ENCODE measurements around the gene PTPN14.

Gene PTPN14

GRCh38 chr1:214476229-214476985 lies 75.0 kb downstream of the PTPN14 start:
- peak; percentile 22 for DNase-seq (ENCODE audit: low read depth)

DNA sequence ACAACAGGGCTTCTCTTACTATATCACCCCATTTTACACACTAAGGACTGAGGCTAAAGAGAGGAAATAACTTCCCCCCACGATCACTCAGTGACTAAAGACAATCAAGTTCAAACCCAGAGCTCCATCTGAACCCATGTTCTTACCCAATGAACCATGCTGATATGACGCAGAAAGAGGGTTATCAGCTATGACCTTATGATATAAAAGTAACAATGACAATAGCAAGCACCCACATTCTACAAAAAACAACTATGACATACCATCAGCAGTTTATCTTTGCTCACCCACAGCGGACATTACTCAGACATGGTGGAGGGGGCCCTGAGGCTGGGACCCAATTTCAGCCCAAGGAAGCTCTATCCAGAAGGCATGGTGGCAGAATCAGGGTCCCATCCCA lies 75.7 kb downstream of the PTPN14 start:
- no peak for DNase-seq (ENCODE audit: low read depth)

DNA sequence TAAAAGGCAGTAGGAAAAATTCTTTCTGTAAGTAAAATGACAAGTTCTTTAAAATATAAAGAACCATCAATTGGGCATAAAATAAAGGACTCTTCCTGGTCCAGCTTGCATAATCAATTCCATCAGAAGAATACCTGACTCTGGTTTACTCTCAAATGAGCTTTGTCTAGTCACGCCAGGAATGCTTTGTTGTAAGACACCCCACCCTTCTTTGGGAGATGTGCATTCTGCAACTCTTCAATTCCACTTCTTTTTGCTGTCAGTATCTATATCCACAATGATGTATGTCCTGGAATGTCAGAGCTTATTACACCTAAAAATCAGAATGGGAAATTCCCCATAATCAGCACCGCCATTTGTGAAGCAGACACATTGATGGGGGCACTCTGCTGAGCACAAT lies 76.1 kb downstream of the PTPN14 start:
- DNase-seq (ENCODE audit: low read depth), result no peak

DNA sequence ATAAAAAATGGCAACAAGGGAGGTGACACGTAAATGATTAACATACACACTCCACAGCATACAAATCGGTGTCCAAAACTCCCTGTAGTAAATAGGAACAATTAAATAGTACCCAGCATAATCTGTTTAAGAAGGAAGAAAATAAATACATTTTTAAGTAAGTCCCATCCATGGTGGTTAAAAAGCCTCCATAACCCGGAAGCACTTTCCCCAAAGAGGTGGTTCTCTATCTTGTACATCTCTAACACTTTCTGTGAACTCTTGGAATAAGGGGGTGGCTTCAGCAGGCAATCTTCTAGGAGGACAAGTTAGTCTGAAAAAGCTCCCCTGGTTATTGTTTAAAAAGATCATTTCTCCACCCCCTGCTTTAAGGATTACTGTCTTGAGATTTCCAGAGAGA lies 76.9 kb downstream of the PTPN14 start:
- DNase-seq (ENCODE audit: low read depth), result no peak

- no peak for DNase-seq (ENCODE audit: low read depth)
These were observed 77.5 kb downstream of the PTPN14 start for GRCh38 chr1:214473862-214474261.

DNA sequence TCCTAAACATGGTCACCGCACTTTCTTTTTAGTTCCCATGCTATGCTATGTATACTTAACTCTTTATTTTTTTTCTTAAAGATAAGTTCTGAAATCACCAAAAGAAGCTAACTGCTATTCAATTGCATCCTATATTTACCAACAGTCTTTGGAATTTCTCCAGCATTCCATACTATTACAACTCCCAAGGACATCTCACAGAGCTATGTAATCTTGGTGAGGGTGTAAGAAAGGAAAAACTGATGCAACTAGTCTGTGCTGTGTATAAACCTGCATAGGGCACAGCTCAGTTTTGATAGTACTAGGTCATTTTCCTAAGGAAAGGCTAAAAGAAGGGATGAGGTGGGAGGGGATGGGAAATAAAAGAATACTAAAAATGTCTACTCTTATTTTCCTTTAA lies 78.0 kb downstream of the PTPN14 start:
- DNase-seq (ENCODE audit: low read depth), result peak; percentile 57

DNA sequence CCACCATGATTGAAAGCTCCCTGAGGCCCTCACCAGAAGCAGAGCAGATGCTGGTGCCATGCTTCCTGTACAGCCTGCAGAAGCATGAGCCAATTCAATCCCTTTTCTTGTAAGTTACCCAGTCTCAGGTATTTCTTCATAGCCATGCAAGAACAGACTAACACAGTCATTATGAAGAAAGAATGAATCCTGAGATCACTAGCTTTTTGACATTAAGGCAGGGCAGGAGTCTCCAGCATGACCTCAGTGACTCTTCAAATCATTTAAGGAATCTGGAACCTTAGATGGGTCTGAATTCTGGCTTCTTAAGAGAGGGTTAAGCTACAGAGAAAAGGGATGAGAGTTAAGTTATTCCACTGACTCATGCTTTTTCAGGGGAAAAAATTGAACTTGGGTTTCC lies 79.0 kb downstream of the PTPN14 start:
- peak; percentile 20 for DNase-seq (ENCODE audit: low read depth)

GRCh38 chr1:214471458-214471857 lies 79.9 kb downstream of the PTPN14 start:
- DNase-seq (ENCODE audit: low read depth), result no peak

- no peak for DNase-seq (ENCODE audit: low read depth)
These were observed 81.3 kb downstream of the PTPN14 start for GRCh38 chr1:214470132-214470531.

DNA sequence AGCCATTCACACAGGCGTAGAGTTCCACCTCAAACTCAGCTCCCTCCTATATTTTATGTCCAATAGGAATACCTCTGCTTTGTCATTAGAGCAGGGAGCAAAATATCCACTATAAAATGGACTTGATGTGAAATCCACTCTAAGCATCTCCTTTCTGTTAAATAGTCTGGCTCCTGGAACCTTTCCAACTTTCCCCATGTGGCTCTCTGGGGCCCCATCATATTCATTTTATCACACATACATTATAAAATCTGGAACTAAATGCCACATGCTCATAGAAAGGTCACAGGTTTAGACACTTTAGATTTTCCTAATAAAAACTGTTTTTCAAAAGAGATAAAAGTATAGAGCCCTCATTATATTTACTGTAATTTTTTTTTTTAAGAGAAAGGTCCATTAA lies 82.1 kb downstream of the PTPN14 start:
- DNase-seq (ENCODE audit: low read depth), result no peak

DNA sequence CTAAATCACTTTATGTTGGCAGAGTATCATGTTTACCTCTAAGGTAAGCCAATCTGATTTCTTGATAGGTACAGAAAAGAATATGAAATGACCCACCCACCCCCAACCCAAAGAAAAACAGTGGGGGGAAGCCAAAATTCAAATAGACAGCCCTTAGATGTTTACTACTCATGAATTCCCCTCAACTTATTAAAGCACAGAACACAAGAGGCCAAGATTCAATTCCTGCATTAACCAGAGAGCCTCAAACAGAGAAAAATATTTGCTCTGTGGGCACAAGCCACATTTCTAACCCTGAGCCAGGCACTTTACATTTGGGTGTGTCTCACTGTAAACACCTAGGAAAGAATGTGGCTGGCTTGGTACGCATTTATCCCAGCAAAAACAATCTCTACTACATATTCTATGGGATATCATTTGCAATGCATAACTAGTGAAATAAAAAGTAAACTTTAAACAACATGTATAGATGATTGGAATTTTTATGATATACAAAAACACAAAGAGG lies 84.3 kb downstream of the PTPN14 start:
- no peak for DNase-seq (ENCODE audit: low read depth)

- no peak for DNase-seq (ENCODE audit: low read depth)
These were observed 84.9 kb downstream of the PTPN14 start for GRCh38 chr1:214466403-214467077.

DNA sequence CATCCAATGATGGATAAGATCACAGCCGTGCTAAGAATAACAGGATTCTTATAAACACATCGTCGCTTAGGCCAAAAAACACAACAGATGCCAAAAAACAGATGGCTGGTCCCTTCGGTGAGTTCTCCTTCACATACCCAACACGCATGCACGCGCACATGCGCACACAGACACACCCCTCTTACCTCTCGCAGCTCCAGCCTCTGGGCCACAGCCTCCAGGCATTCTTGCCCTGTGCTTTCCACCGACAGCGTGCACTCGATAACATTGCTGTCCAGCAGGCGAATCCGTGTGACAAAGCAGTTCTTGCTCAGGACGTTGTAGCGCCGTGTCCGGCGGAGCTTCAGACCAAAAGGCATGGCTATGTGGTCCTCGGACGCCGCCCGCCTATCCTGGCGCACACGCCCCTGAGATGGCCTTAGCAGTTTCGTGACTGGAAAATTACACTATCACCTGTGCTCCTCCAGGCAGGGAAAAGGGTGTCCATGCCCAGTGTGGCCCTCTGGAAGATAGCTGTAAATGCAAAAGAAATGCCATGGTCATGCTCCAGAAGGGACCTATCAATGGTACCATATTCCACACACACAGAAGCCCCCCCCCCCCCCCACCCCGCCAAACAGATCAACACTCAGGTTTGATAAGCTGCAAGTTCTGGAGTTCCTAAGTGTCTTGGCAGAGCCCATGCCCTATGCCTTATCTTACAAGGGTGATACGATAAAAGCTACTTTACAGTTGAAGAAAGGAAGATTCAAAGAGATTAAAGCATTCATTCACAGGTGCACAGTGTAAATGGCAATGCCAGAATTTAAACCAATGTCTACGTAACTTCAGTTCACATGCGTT lies 86.7 kb downstream of the PTPN14 start:
- no peak for DNase-seq (ENCODE audit: low read depth)

- no peak for DNase-seq (ENCODE audit: low read depth)
These were observed 87.8 kb downstream of the PTPN14 start for GRCh38 chr1:214463596-214463995.

- no peak for DNase-seq (ENCODE audit: low read depth)
These were observed 88.5 kb downstream of the PTPN14 start for GRCh38 chr1:214462882-214463281.

DNA sequence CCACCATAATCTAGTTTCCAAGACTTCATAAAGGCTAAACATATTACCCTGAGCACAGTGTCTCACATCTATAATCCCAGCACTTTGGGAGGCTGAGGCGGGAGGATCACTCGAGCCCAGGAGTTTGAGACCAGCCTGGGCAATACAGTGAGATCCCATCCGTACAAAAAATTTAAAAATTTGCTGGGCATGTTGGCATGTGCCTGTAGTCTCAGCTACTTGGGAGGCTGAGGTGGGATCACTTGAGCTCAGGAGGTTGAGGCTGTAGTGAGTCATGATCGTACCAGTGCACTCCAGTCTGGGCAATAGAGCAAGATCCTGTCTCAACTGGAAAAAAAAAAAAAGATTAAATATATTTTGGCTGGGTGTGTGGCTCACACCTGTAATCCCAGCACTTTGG lies 90.1 kb downstream of the PTPN14 start:
- DNase-seq (ENCODE audit: low read depth), result no peak

DNA sequence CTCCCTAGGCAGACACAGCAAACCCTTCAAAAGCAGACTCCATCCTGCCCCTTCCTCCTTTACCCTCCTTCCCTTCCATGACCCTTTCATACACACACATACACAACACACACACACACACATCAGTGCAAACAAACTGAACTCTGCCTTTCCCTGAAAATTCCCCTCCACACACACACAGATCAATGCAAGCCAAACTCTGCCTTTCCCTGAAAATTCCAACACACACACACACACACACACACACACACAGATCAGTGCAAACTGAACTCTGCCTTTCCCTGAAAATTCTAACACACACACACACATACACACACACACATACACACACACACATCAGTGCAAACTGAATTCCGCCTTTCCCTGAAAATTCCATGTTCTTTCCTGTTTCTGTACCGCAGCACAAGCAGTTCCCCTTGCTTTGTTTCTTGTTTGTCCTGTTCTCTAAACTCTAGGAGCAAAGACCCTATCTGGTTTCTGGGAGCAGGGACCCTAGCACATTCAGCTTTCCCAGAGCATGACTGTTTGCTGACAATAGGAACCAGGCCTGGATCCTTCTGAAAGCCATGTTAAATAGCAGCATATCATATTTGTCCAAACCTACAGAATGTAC lies 91.0 kb downstream of the PTPN14 start:
- DNase-seq (ENCODE audit: low read depth), result no peak

GRCh38 chr1:214459895-214460294 lies 91.5 kb downstream of the PTPN14 start:
- DNase-seq (ENCODE audit: low read depth), result no peak

DNA sequence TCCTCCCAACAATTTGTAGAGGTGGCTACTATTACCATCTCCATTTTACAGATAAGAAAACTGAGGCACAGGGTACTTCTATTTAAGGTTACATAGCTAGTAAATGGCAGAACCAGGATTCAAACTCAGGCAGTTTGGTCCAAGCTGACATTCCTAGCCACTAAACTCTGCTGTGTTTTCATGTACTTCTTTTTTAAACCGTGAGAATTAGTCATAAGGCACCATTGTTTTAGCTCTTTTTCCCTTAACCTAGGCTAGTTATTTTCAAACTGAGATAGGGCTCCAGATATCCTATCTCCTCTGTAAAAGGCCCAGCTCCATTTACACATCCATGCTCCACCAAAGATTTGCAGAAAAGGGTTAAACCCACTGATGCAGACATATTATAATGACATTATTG lies 92.9 kb downstream of the PTPN14 start:
- DNase-seq (ENCODE audit: low read depth), result peak; percentile 27

- DNase-seq (ENCODE audit: low read depth), result peak; percentile 39
These were observed 95.2 kb downstream of the PTPN14 start for GRCh38 chr1:214455971-214456867.

DNA sequence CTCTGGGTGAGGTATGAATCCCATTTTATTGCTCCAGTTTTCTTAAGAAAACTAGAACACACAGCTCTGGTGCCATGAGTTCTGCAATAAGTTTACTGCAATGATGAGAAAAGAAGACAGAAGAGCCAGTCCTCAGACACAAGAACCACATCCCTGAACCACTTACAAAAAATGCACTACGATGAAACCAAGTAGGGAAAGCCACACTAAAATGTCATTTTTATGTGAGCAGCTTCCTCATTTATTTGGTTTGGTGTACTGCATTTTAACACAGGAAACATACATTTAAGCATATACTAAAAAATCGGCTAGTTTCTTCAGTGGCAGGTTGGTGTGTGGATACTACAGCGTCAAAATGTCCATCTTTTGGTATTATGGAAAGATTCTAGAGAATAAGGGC lies 95.9 kb downstream of the PTPN14 start:
- no peak for DNase-seq (ENCODE audit: low read depth)

All from ELR (cell line).